IMR-90 (cell line): ENCODE results near the gene INTS3. TPM values are rescaled to one million over a fixed set of nuclear protein-coding genes. Genes with fewer than 3 reads are reported as not detected.
A peak's percentile ranks its signal among the peaks of the same experiment; 100 is the strongest.

Experiments used
- ATAC-seq: fragments of 200-7000 bp; cut with Tn5 transposase; 2 replicates; pipeline ENCODE4 v1.9.1; 2020; ENCODE audit warnings: low read depth, mild to moderate bottlenecking, moderate library complexity
- BruUV-seq: library from RNA; stranded (reverse); fragments of 400-500 nt; replicated peaks from 2 replicates; lab custom pipeline; 2021; lab: Mats Ljungman, UMichigan
- CTCF ChIA-PET: fragments of 300-600 bp; formaldehyde crosslinking; extraction: SDS; loops from one replicate; lab custom pipeline; 2021; ENCODE audit warnings: antibody characterized with exemption; lab: Yijun Ruan, JAX
- POLR2A ChIA-PET: fragments of 300-600 bp; sonication (Branson Sonifier 250); formaldehyde crosslinking; loops from one replicate; lab custom pipeline; 2022; ENCODE audit warnings: antibody characterized with exemption; ENCODE audit not compliant: unreplicated experiment; lab: Charles Lee
- DNase-seq: peaks from one replicate; pipeline ENCODE4 v3.0.0; 2013
- H2AFZ ChIP-seq: replicated peaks from 2 replicates; pipeline ENCODE3; 2013; ENCODE audit warnings: low read length, mild to moderate bottlenecking; ENCODE audit not compliant: poor library complexity
- H2AK5ac ChIP-seq: 2 replicates; pipeline ENCODE4 v1.6.1; 2013; ENCODE audit warnings: low read depth, low read length, inconsistent platforms
- H2AK9ac ChIP-seq: replicated peaks from 2 replicates; pipeline ENCODE3; 2013; ENCODE audit warnings: mild to moderate bottlenecking, low read depth, low read length, moderate library complexity; ENCODE audit not compliant: poor library complexity
- H2BK120ac ChIP-seq: 2 replicates; pipeline ENCODE4 v1.6.1; 2013; ENCODE audit warnings: low read depth, low read length, inconsistent platforms
- H2BK15ac ChIP-seq: 3 replicates; pipeline ENCODE4 v1.6.1; 2013; ENCODE audit warnings: low read depth, low read length, inconsistent platforms
- H2BK20ac ChIP-seq: 2 replicates; pipeline ENCODE4 v1.6.1; 2013; ENCODE audit warnings: low read depth, mild to moderate bottlenecking, inconsistent platforms, low read length, moderate library complexity
- H2BK5ac ChIP-seq: 2 replicates; pipeline ENCODE4 v1.6.1; 2013; ENCODE audit warnings: mild to moderate bottlenecking, low read depth, low read length, inconsistent platforms; ENCODE audit not compliant: poor library complexity, severe bottlenecking
- H3K14ac ChIP-seq: replicated peaks from 2 replicates; pipeline ENCODE4 v1.6.1; 2013; ENCODE audit warnings: low read depth, low read length, inconsistent platforms
- H3K18ac ChIP-seq: 2 replicates; pipeline ENCODE4 v1.6.1; 2013; ENCODE audit warnings: low read depth, low read length, control low read depth
- H3K23ac ChIP-seq: 2 replicates; pipeline ENCODE4 v1.6.1; 2013; ENCODE audit warnings: low read depth, low read length, inconsistent platforms
- H3K27ac ChIP-seq: 2 replicates; pipeline ENCODE4 v1.5.1; 2013; ENCODE audit warnings: mild to moderate bottlenecking, control low read depth, low read length; ENCODE audit not compliant: insufficient read depth
- H3K27me3 ChIP-seq: 2 replicates; pipeline ENCODE4 v1.6.1; 2013; ENCODE audit warnings: low read length; ENCODE audit not compliant: control insufficient read depth, insufficient read depth
- H3K36me3 ChIP-seq: 2 replicates; pipeline ENCODE4 v1.6.1; 2013; ENCODE audit warnings: low read length, mixed read lengths; ENCODE audit not compliant: control insufficient read depth, insufficient read depth
- H3K4ac ChIP-seq: 2 replicates; pipeline ENCODE4 v1.6.1; 2013; ENCODE audit warnings: low read depth, low read length, inconsistent platforms
- H3K4me1 ChIP-seq: 2 replicates; pipeline ENCODE4 v1.6.1; 2013; ENCODE audit warnings: low read length, mixed read lengths; ENCODE audit not compliant: control insufficient read depth, insufficient read depth
- H3K4me2 ChIP-seq: 2 replicates; pipeline ENCODE4 v1.6.1; 2013; ENCODE audit warnings: low read depth, mild to moderate bottlenecking, control low read depth, low read length, moderate library complexity
- H3K4me3 ChIP-seq: 2 replicates; pipeline ENCODE4 v1.5.1; 2013; ENCODE audit warnings: low read depth, mild to moderate bottlenecking, control low read depth, low read length, moderate library complexity; ENCODE audit not compliant: insufficient read depth
- H3K56ac ChIP-seq: 2 replicates; pipeline ENCODE4 v1.6.1; 2013; ENCODE audit warnings: low read length, inconsistent platforms; ENCODE audit not compliant: insufficient read depth; ENCODE audit errors: extremely low read depth
- H3K79me1 ChIP-seq, 2 experiments: 2 replicates each; pipeline ENCODE4 v1.6.1; 2013; ENCODE audit warnings: low read length in 2 of 2, inconsistent platforms in 1 of 2, low read depth in 1 of 2
- H3K9ac ChIP-seq: 2 replicates; pipeline ENCODE4 v1.6.1; 2013; ENCODE audit warnings: low read depth, low read length, control low read depth
- H3K9me1 ChIP-seq: 2 replicates; pipeline ENCODE4 v1.6.1; 2013; ENCODE audit warnings: low read length, inconsistent platforms; ENCODE audit not compliant: insufficient read depth
- H3K9me3 ChIP-seq: 2 replicates; pipeline ENCODE4 v1.6.1; 2013; ENCODE audit warnings: low read length; ENCODE audit not compliant: control insufficient read depth, insufficient read depth
- H4K20me1 ChIP-seq: 2 replicates; pipeline ENCODE4 v1.6.1; 2013; ENCODE audit warnings: low read length, inconsistent platforms; ENCODE audit not compliant: insufficient read depth
- H4K5ac ChIP-seq: 2 replicates; pipeline ENCODE4 v1.6.1; 2013; ENCODE audit warnings: mild to moderate bottlenecking, low read depth, low read length, control low read depth
- H4K8ac ChIP-seq, 2 experiments: 2 replicates each; pipeline ENCODE4 v1.6.1; 2013; ENCODE audit warnings: low read depth in 2 of 2, low read length in 2 of 2, control low read depth in 1 of 2, inconsistent platforms in 1 of 2
- H4K91ac ChIP-seq: 2 replicates; pipeline ENCODE4 v1.6.1; 2013; ENCODE audit warnings: low read depth, low read length, inconsistent platforms; ENCODE audit not compliant: insufficient read depth
- BHLHE40 ChIP-seq: fragments of 150-350 bp; IDR thresholded peaks from 2 replicates; pipeline ENCODE4 v1.6.1; 2016; ENCODE audit warnings: mild to moderate bottlenecking, low read depth, low read length
- CEBPB ChIP-seq: IDR thresholded peaks from 2 replicates; pipeline ENCODE4 v1.6.1; 2012; ENCODE audit warnings: low read depth, low read length, improper control_type of control experiment
- CHD1 ChIP-seq: IDR thresholded peaks from 2 replicates; pipeline ENCODE4 v1.6.1; 2012; ENCODE audit warnings: low read depth, low read length, improper control_type of control experiment
- CTCF ChIP-seq: conservative IDR thresholded peaks from 2 replicates; pipeline ENCODE4 v1.5.1; 2012; ENCODE audit warnings: mild to moderate bottlenecking, low read depth, low read length, improper control_type of control experiment
- FOS ChIP-seq: fragments of 150-350 bp; IDR thresholded peaks from 2 replicates; pipeline ENCODE4 v1.6.1; 2016; ENCODE audit warnings: low read depth, low read length
- MAFK ChIP-seq: IDR thresholded peaks from 2 replicates; pipeline ENCODE4 v1.6.1; 2012; ENCODE audit warnings: low read depth, low read length, improper control_type of control experiment
- MAZ ChIP-seq: IDR thresholded peaks from 2 replicates; pipeline ENCODE4 v1.6.1; 2012; ENCODE audit warnings: low read depth, mild to moderate bottlenecking, low read length, improper control_type of control experiment, moderate library complexity, borderline replicate concordance
- MXI1 ChIP-seq: IDR thresholded peaks from 2 replicates; pipeline ENCODE4 v1.6.1; 2012; ENCODE audit warnings: low read depth, mild to moderate bottlenecking, low read length, moderate library complexity, borderline replicate concordance
- NFE2L2 ChIP-seq: fragments of 150-350 bp; IDR thresholded peaks from 2 replicates; pipeline ENCODE4 v1.6.1; 2016; ENCODE audit warnings: low read depth, mild to moderate bottlenecking, low read length
- POLR2A ChIP-seq: IDR thresholded peaks from 2 replicates; pipeline ENCODE4 v1.6.1; 2012; ENCODE audit warnings: mild to moderate bottlenecking, low read depth, low read length
- RAD21 ChIP-seq: IDR thresholded peaks from 2 replicates; pipeline ENCODE4 v1.6.1; 2012; ENCODE audit warnings: low read length, improper control_type of control experiment
- RCOR1 ChIP-seq: IDR thresholded peaks from 2 replicates; pipeline ENCODE4 v1.6.1; 2012; ENCODE audit warnings: mild to moderate bottlenecking, low read length, improper control_type of control experiment; ENCODE audit not compliant: insufficient replicate concordance
- RFX5 ChIP-seq: IDR thresholded peaks from 2 replicates; pipeline ENCODE4 v1.8.0; 2012; ENCODE audit warnings: low read depth, mild to moderate bottlenecking, low read length, moderate library complexity
- SMC3 ChIP-seq: fragments of 150-350 bp; IDR thresholded peaks from 2 replicates; pipeline ENCODE4 v1.6.1; 2016; ENCODE audit warnings: low read depth, mild to moderate bottlenecking, antibody characterized with exemption, low read length, moderate library complexity
- USF2 ChIP-seq: fragments of 150-350 bp; IDR thresholded peaks from 2 replicates; pipeline ENCODE4 v1.6.1; 2017; ENCODE audit warnings: mild to moderate bottlenecking, antibody characterized with exemption, low read length, low read depth
- WGBS, 2 experiments: methylation state at CpG; one replicate each; pipeline versions ENCODE4 v1.1.5 to v1.1.7; 2013; ENCODE audit warnings: missing lambda C conversion rate in 2 of 2; ENCODE audit not compliant: insufficient read length in 1 of 2; ENCODE audit errors: extremely low coverage in 2 of 2; 5-methylcytosine and 5-hydroxymethylcytosine counted together
- dilution Hi-C: fragments of 300-500 bp; cut with HindIII; formaldehyde crosslinking; loops from one replicate; pipeline ENCODE4 v1.14.3; 2018; ENCODE audit warnings: low sequenced_read_pairs; ENCODE audit not compliant: unreplicated experiment
- in situ Hi-C: fragments of 300-500 bp; cut with MboI; formaldehyde crosslinking; loops from 3 replicates; pipeline ENCODE4 v1.14.3; 2019; ENCODE audit warnings: low sequenced_read_pairs, inconsistent platforms, mixed read lengths
- intact Hi-C: fragments of 100-400 bp; cut with micrococcal nuclease; formaldehyde crosslinking; loops from 2 replicates; pipeline ENCODE4 v1.10.0; 2022
- polyA plus RNA-seq, 3 experiments: library from polyadenylated mRNA; depleted of rRNA; stranded (reverse); fragments of >200 nt; gene quantifications; 2 replicates each; pipeline ENCODE4 v1.2.3, GENCODE V29; 2012; ENCODE audit warnings: low replicate concordance in 1 of 3
- total RNA-seq: library from RNA; depleted of rRNA; stranded (reverse); fragments of >200 nt; gene quantifications from 2 replicates; pipeline ENCODE4 v1.2.3, GENCODE V29; 2012

The INTS3 gene
- total and polyA plus RNA-seq, 2 of the 4 experiments (the other 2 are of a cell fraction): 33.5 to 59.4 TPM

- TF ChIP-seq MXI1 (no peak), RCOR1 (no peak), RAD21 (no peak), BHLHE40 (no peak)
Measured at GRCh38 chr1:153800516-153800915, 72.7 kb downstream of the INTS3 start (continued).

- H2AK9ac ChIP-seq: peak overlapping the region; percentile 58
- H3K23ac ChIP-seq: no peak overlapping the region
- H4K8ac ChIP-seq: no peak overlapping the region
- no peak for DNase-seq
- ChIA-PET CTCF (no interaction called here), POLR2A (no interaction called here)
- 0 out of 4 replicates have a peak, but pooled peaks cover 2 to 4% of the 10 kb centered on the region in 2 experiments for H3K79me1 ChIP-seq
- no peak overlapping the region for H3K18ac ChIP-seq
- H2BK20ac ChIP-seq: no peak overlapping the region
- ATAC-seq: no peak
- no peaks in the 10 kb centered on the region for H3K9me3 ChIP-seq
- in situ Hi-C loops: no loop called here
- no peak overlapping the region for H3K9ac ChIP-seq
- H3K4me3 ChIP-seq: no peak overlapping the region
- H3K27me3 ChIP-seq: no peaks in the 10 kb centered on the region
- H3K56ac ChIP-seq: no peak overlapping the region
- H2AK5ac ChIP-seq: no peak overlapping the region
- no TSS peak for BruUV-seq
- no peak overlapping the region for H2AFZ ChIP-seq
- no peak overlapping the region for H3K27ac ChIP-seq
- H3K36me3 ChIP-seq: peaks cover 6% of the 10 kb centered on the region
- no peaks in the 10 kb centered on the region for H4K20me1 ChIP-seq
- no peak overlapping the region for H4K91ac ChIP-seq
- dilution Hi-C loops: loop anchor here (25.0 kb wide), 1 partner anchor 111 kb away; the partner anchor contains the start of gene GATAD2B
- 90% methylated on average over 4 of the region's 6 CpGs; no CpG with 5 or more reads in 1 of the 2 experiments for WGBS, 2 experiments
- H2BK5ac ChIP-seq: no peak overlapping the region
- no peak overlapping the region for H4K5ac ChIP-seq
- 0 out of 2 replicates have a peak, but pooled peaks cover 6% of the 10 kb centered on the region for H3K9me1 ChIP-seq
- intact Hi-C loops: no loop called here
- H3K4ac ChIP-seq: no peak overlapping the region
- H3K14ac ChIP-seq: no peak overlapping the region
- H2BK120ac ChIP-seq: no peak overlapping the region
- H2BK15ac ChIP-seq: no peak overlapping the region
- H3K4me1 ChIP-seq: 0 out of 2 replicates have a peak, but pooled peaks cover 3% of the 10 kb centered on the region
- no peak overlapping the region for H3K4me2 ChIP-seq
- TF ChIP-seq NFE2L2 (no peak), MAFK (no peak), POLR2A (no peak), CHD1 (no peak), FOS (no peak), CTCF (no peak), USF2 (no peak), MXI1 (no peak), MAZ (no peak), RFX5 (no peak), CEBPB (no peak), BHLHE40 (no peak), SMC3 (no peak), RCOR1 (no peak), RAD21 (no peak)
Measured at GRCh38 chr1:153801028-153801625, 73.3 kb downstream of the INTS3 start.
